Keratinocyte (primary cell): ENCODE results near the gene QSOX2.

Source experiments
- CTCF ChIP-seq, 3 experiments: IDR thresholded peaks in 1 of 3; conservative IDR thresholded peaks in 1 of 3; optimal IDR thresholded peaks in 1 of 3; 2 replicates in 2 of 3; 3 replicates in 1 of 3; pipeline versions ENCODE3 to v1.5.1; 2011; ENCODE audit warnings: low read length in 3 of 3, mild to moderate bottlenecking in 3 of 3, moderate library complexity in 2 of 3, control low read depth in 1 of 3, inconsistent platforms in 1 of 3; ENCODE audit not compliant: insufficient read depth in 2 of 3; ENCODE audit errors: extremely low read depth in 1 of 3
- EZH2 ChIP-seq: IDR thresholded peaks from one replicate; pipeline ENCODE4 v1.6.1; 2012; ENCODE audit warnings: inconsistent platforms, mild to moderate bottlenecking, low read length, moderate library complexity

GRCh38 chr9:136270173-136270705, 24.6 kb upstream of the QSOX2 start:
- no peak for TF ChIP-seq EZH2
- TF ChIP-seq CTCF (optimal IDR thresholded peaks at IDR 0.05 in 1 of 3, IDR thresholded peaks at IDR 0.05 in 1 of 3, conservative IDR thresholded peaks at IDR 0.05 in 1 of 3; ENCODE audit: extremely low read depth in 1 of 3, insufficient read depth in 2 of 3, low read length in 3 of 3) = no peak
